Measurements from ENCODE around the gene AGPAT4.

DNA sequence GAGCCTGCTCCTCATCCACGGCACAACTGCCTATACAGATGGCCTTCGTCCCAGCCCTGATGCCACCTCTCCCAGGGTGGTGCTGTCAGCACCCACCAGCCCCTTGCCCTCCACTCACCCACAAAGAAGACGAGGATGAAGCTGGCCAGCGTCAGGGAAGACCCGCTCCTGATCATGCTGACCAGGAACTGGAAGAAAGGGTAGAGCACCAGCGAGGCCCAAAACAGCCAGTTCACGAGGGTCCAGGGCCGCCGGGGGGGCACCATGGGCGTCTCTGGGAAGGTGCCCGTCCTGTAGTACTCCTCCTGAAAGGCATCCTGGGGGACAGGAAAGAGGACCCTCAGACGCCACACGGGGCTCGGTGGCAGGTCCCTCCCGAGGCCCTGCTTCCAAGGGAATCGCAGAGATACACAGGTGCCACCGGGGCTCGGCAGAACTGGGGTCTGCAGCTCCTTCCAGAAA lies 134.5 kb downstream of the AGPAT4 start:
- TF ChIP-seq CTCF (IDR thresholded peaks at IDR 0.05) (no peak), EZH2 (IDR thresholded peaks at IDR 0.05; ENCODE audit: borderline replicate concordance, insufficient read depth, low read depth, low read length, poor library complexity, severe bottlenecking) (no peak)

Measured in B cell (primary cell).